NCI-H226 (cell line): Measurements from ENCODE around the gene SLC4A8.
A peak's percentile ranks its signal among the peaks of the same experiment; 100 is the strongest.

Experiments used
- DNase-seq: peaks from one replicate; pipeline ENCODE4 v3.0.0-alpha.2; 2015

Gene SLC4A8

GRCh38 chr12:51424662-51425539, at the start of gene SLC4A8:
TSS of gene SLC4A8 (plus strand) at chr12:51424831. CDS start at chr12:51424988, 157 bp downstream.
- DNase-seq: peak; percentile 96

- no peak for DNase-seq
Observed at GRCh38 chr12:51374856-51375255, 49.8 kb upstream of the SLC4A8 start.

- DNase-seq: no peak
Observed at GRCh38 chr12:51377099-51377984, 47.3 kb upstream of the SLC4A8 start.

- no peak for DNase-seq
Observed at GRCh38 chr12:51378749-51379148, 45.9 kb upstream of the SLC4A8 start.

GRCh38 chr12:51379571-51379970, 45.1 kb upstream of the SLC4A8 start:
- DNase-seq: no peak

GRCh38 chr12:51381226-51382079, 43.2 kb upstream of the SLC4A8 start:
- no peak for DNase-seq

GRCh38 chr12:51382173-51382572, 42.5 kb upstream of the SLC4A8 start:
- no peak for DNase-seq

GRCh38 chr12:51383269-51383905, 41.2 kb upstream of the SLC4A8 start:
- no peak for DNase-seq

- DNase-seq: no peak
Observed at GRCh38 chr12:51386351-51386750, 38.3 kb upstream of the SLC4A8 start.

GRCh38 chr12:51388069-51388799, 36.4 kb upstream of the SLC4A8 start:
- DNase-seq: peak; percentile 71

GRCh38 chr12:51388846-51389245, 35.8 kb upstream of the SLC4A8 start:
- DNase-seq: peak; percentile 46

- DNase-seq: peak; percentile 70
Observed at GRCh38 chr12:51389302-51389999, 35.2 kb upstream of the SLC4A8 start.

GRCh38 chr12:51390457-51390856, 34.2 kb upstream of the SLC4A8 start:
- DNase-seq: no peak

GRCh38 chr12:51390891-51391282, 33.7 kb upstream of the SLC4A8 start:
- no peak for DNase-seq

GRCh38 chr12:51391283-51392123, 33.1 kb upstream of the SLC4A8 start, which contains the start of gene GALNT6:
TSS of gene GALNT6 (minus strand) at chr12:51391406. CDS start at chr12:51379781, 11,625 bp downstream.
- DNase-seq: no peak

- no peak for DNase-seq
Observed at GRCh38 chr12:51392556-51393237, 31.9 kb upstream of the SLC4A8 start.

GRCh38 chr12:51393676-51394545, 30.7 kb upstream of the SLC4A8 start:
- peak; percentile 7 for DNase-seq
